K562 (cell line): Measurements from ENCODE around the gene RHBDD1. TPM values are rescaled to one million over a fixed set of nuclear protein-coding genes. Genes with fewer than 3 reads are reported as not detected.
A peak's percentile ranks its signal among the peaks of the same experiment; 100 is the strongest.

Experiments
- ATAC-seq: fragments of 200-7000 bp; cut with Tn5 transposase; 3 replicates; pipeline ENCODE4 v1.9.1; 2020; ENCODE audit warnings: moderate library complexity
- BruUV-seq: library from RNA; stranded (reverse); fragments of 400-500 nt; replicated peaks from 2 replicates; lab custom pipeline; 2021; lab: Mats Ljungman, UMichigan
- CTCF ChIA-PET: fragments of 300-600 bp; formaldehyde crosslinking; extraction: SDS; loops from one replicate; lab custom pipeline; 2021; ENCODE audit warnings: low intra/inter-chr PET ratio; lab: Yijun Ruan, JAX
- POLR2A ChIA-PET: fragments of 300-600, 350-650 bp; sonication (Branson Sonifier 250); formaldehyde crosslinking; extraction: SDS; loops from one replicate; lab custom pipeline; 2021; ENCODE audit warnings: antibody characterized with exemption, inconsistent platforms; lab: Yijun Ruan, JAX
- DNase-seq, 4 experiments: peaks; one replicate each; pipeline versions ENCODE4 v3.0.0 to v3.0.0-alpha.2; 2011 to 2018; ENCODE audit warnings: low spot score in 3 of 4, mixed read lengths in 3 of 4; ENCODE audit errors: extremely low read depth in 1 of 4
- FAIRE-seq: peaks from 2 replicates; lab custom pipeline; 2011; peaks lifted over from hg19 to GRCh38; lab: Jason Lieb, UNC
- H2AFZ ChIP-seq: 2 replicates; pipeline ENCODE4 v1.6.0; 2011; ENCODE audit warnings: low read depth, low read length, control low read depth, inconsistent platforms
- H3K27ac ChIP-seq: fragments of 200-600 bp; 3 replicates; pipeline ENCODE4 v1.8.0; 2011; ENCODE audit warnings: low read depth, mild to moderate bottlenecking, control low read depth, inconsistent platforms, low read length, moderate library complexity, mixed read lengths; ENCODE audit errors: extremely low read depth
- H3K27me3 ChIP-seq, 2 experiments: fragments of 300-600 bp in 1 of 2; 2 replicates in 1 of 2; 3 replicates in 1 of 2; pipeline versions ENCODE4 v1.6.0 to v1.8.0; 2011; ENCODE audit warnings: inconsistent platforms in 2 of 2, low read length in 2 of 2, mild to moderate bottlenecking in 1 of 2, mixed read lengths in 1 of 2, moderate library complexity in 1 of 2; ENCODE audit not compliant: control insufficient read depth in 2 of 2, insufficient read depth in 2 of 2
- H3K36me3 ChIP-seq: fragments of 300-600 bp; 3 replicates; pipeline ENCODE4 v1.8.0; 2011; ENCODE audit warnings: mild to moderate bottlenecking, low read length, inconsistent platforms; ENCODE audit not compliant: control insufficient read depth, insufficient read depth
- H3K4me1 ChIP-seq, 2 experiments: fragments of 200-600 bp in 1 of 2; replicated peaks in 1 of 2; 2 replicates in 1 of 2; 3 replicates in 1 of 2; pipeline versions ENCODE4 v1.5.1 to v1.8.0; 2011; ENCODE audit warnings: inconsistent platforms in 2 of 2, low read length in 2 of 2, mild to moderate bottlenecking in 1 of 2, mixed read lengths in 1 of 2, moderate library complexity in 1 of 2; ENCODE audit not compliant: control insufficient read depth in 2 of 2, insufficient read depth in 2 of 2
- H3K4me2 ChIP-seq: 2 replicates; pipeline ENCODE4 v1.6.1; 2011; ENCODE audit warnings: low read length, control low read depth, inconsistent platforms, mixed read lengths; ENCODE audit not compliant: insufficient read depth
- H3K4me3 ChIP-seq: fragments of 200-600 bp; sonication (generic), shearing (Covaris generic); 2 replicates; pipeline ENCODE4 v1.5.1; 2016; ENCODE audit warnings: control low read depth, inconsistent platforms
- H3K79me2 ChIP-seq: fragments of 200-600 bp; 3 replicates; pipeline ENCODE4 v1.8.0; 2011; ENCODE audit warnings: low read length, inconsistent platforms; ENCODE audit not compliant: control insufficient read depth, insufficient read depth
- H3K9ac ChIP-seq, 2 experiments: 2 replicates each; pipeline versions ENCODE4 v1.6.0 to v1.6.1; 2011; ENCODE audit warnings: low read depth in 2 of 2, low read length in 2 of 2, control low read depth in 1 of 2, inconsistent platforms in 1 of 2, mild to moderate bottlenecking in 1 of 2, mixed read lengths in 1 of 2; ENCODE audit not compliant: insufficient read depth in 1 of 2
- H3K9me1 ChIP-seq: one replicate; pipeline ENCODE4 v1.6.0; 2011; ENCODE audit warnings: inconsistent platforms, mild to moderate bottlenecking, low read length, moderate library complexity; ENCODE audit not compliant: control insufficient read depth, insufficient read depth
- H3K9me3 ChIP-seq: replicated peaks from 2 replicates; pipeline ENCODE4 v1.5.1; 2011; ENCODE audit warnings: low read depth, low read length, inconsistent platforms; ENCODE audit not compliant: control insufficient read depth, insufficient read depth
- H4K20me1 ChIP-seq: replicated peaks from 2 replicates; pipeline ENCODE4 v1.6.1; 2011; ENCODE audit warnings: low read length, inconsistent platforms, mixed read lengths; ENCODE audit not compliant: control insufficient read depth, insufficient read depth
- ATF1 ChIP-seq, 2 experiments: fragments of 450-650 bp in 1 of 2; IDR thresholded peaks; 2 replicates each; pipeline ENCODE4 v1.6.1; 2016; ENCODE audit warnings: missing compliant biosample characterization in 1 of 2, missing genetic modification characterization in 1 of 2
- CREB3L1 ChIP-seq: fragments of 450-650 bp; IDR thresholded peaks from 2 replicates; pipeline ENCODE4 v1.6.1; 2014; ENCODE audit warnings: low read depth, mild to moderate bottlenecking, moderate library complexity, borderline replicate concordance
- ELF1 ChIP-seq: fragments of 200-800 bp; sonication (Bioruptor generic); IDR thresholded peaks from 2 replicates; pipeline ENCODE4 v1.6.1; 2016; ENCODE audit warnings: missing genetic modification characterization, missing compliant biosample characterization
- GTF3C2 ChIP-seq: IDR thresholded peaks from 3 replicates; pipeline ENCODE4 v1.6.1; 2011; ENCODE audit warnings: borderline replicate concordance, mild to moderate bottlenecking, moderate library complexity; ENCODE audit not compliant: insufficient read length; ENCODE audit errors: extremely low read depth
- HDAC8 ChIP-seq: fragments of 450-650 bp; IDR thresholded peaks from 2 replicates; pipeline ENCODE4 v1.6.1; 2016; ENCODE audit warnings: mild to moderate bottlenecking, missing genetic modification characterization, moderate library complexity, missing compliant biosample characterization
- ILK ChIP-seq: fragments of 450-650 bp; IDR thresholded peaks from 2 replicates; pipeline ENCODE4 v1.6.1; 2016; ENCODE audit warnings: missing genetic modification characterization, low read depth, mild to moderate bottlenecking, missing compliant biosample characterization, moderate library complexity, borderline replicate concordance
- KAT7 ChIP-seq: sonication (generic); formaldehyde crosslinking; IDR thresholded peaks from 2 replicates; pipeline ENCODE4 v1.8.0; 2022; ENCODE audit warnings: missing genetic modification reagents, mild to moderate bottlenecking, borderline replicate concordance
- MYC ChIP-seq, 2 experiments: fragments of 250-450 bp in 1 of 2; sonication (Bioruptor Pico) in 1 of 2; IDR thresholded peaks; 2 replicates each; pipeline versions ENCODE4 v1.5.1 to v1.6.1; 2012 to 2021; ENCODE audit warnings: low read depth in 2 of 2, borderline replicate concordance in 1 of 2, improper control_type of control experiment in 1 of 2, low read length in 1 of 2, mild to moderate bottlenecking in 1 of 2, moderate library complexity in 1 of 2
- POLR3G ChIP-seq: IDR thresholded peaks from 2 replicates; pipeline ENCODE4 v1.6.1; 2011; ENCODE audit not compliant: insufficient read length, insufficient replicate concordance; ENCODE audit errors: extremely low read depth
- SIN3B ChIP-seq: fragments of 450-650 bp; IDR thresholded peaks from 2 replicates; pipeline ENCODE4 v1.6.1; 2017; ENCODE audit warnings: low read depth, mild to moderate bottlenecking, moderate library complexity
- XRCC5 ChIP-seq: fragments of 200-400 bp; formaldehyde crosslinking; IDR thresholded peaks from 2 replicates; pipeline ENCODE4 v1.6.1; 2017; ENCODE audit warnings: low read depth, mild to moderate bottlenecking, low read length
- ZKSCAN8 ChIP-seq: fragments of 200-800 bp; sonication (Bioruptor generic); IDR thresholded peaks from 2 replicates; pipeline ENCODE4 v1.6.1; 2016; ENCODE audit warnings: missing genetic modification characterization, missing compliant biosample characterization
- WGBS: fragments of 100-300 bp; shearing (Covaris generic); methylation state at CpG from one replicate; pipeline ENCODE4 v1.1.6; 2016; ENCODE audit warnings: low coverage, mixed read lengths; ENCODE audit not compliant: insufficient coverage; ENCODE audit errors: missing lambda C conversion rate; 5-methylcytosine and 5-hydroxymethylcytosine counted together
- in situ Hi-C: fragments of 300-500 bp; cut with MboI; formaldehyde crosslinking; loops from 4 replicates; pipeline ENCODE4 v1.15.0; 2018; ENCODE audit warnings: inconsistent platforms, mixed read lengths
- intact Hi-C: fragments of 100-400 bp; cut with micrococcal nuclease; formaldehyde crosslinking; loops from 2 replicates; pipeline ENCODE4 v1.14.2; 2022
- polyA plus RNA-seq, 8 experiments: library from polyadenylated mRNA; depleted of rRNA in 4 of 8; stranded (reverse) in 5 of 8; unstranded in 3 of 8; fragments of >200 nt; fragmentation: Nextera tagmentation in 2 of 8; fragmentation: Illumina TruSeq in 1 of 8; extraction: Ambion mirVana in 2 of 8; extraction: Trizol in 1 of 8; gene quantifications; 2 replicates each; pipeline versions ENCODE4 v1.2.1 to v1.2.3, GENCODE V29; 2011 to 2014; ENCODE audit warnings: inconsistent platforms in 1 of 8, missing spikeins in 1 of 8
- total RNA-seq, 7 experiments: library from RNA; depleted of rRNA in 6 of 7; stranded (reverse); fragments of >200 nt in 6 of 7; fragmentation: Illumina TruSeq in 2 of 7; extraction: Trizol in 2 of 7; gene quantifications; 2 replicates each; pipeline versions ENCODE4 v1.2.1 to v1.2.3, GENCODE V29; 2011 to 2021; ENCODE audit warnings: low replicate concordance in 1 of 7
- TF ChIP-seq, protein P1 (sequence below), 2 experiments: fragments of 450-650 bp; conservative IDR thresholded peaks; 2 replicates each; pipeline ENCODE4 v1.6.1; 2017; ENCODE audit warnings: mild to moderate bottlenecking in 2 of 2, moderate library complexity in 2 of 2
- TF ChIP-seq, protein P2 (sequence below): sonication (generic); formaldehyde crosslinking; IDR thresholded peaks from 2 replicates; pipeline ENCODE4 v1.8.0; 2022; ENCODE audit warnings: mild to moderate bottlenecking, missing genetic modification reagents

Gene RHBDD1
- total and polyA plus RNA-seq, 9 of the 15 experiments (the other 6 are each of a cell fraction or from before 2014, with no cell fraction given), result 4.8 to 34.8 (median 15.6) TPM

GRCh38 chr2:226839161-226839560 is 3.3 kb downstream of the RHBDD1 start:
- ATAC-seq (no peak), DNase-seq (no peak), FAIRE-seq (no peak)
- H3K9me1 ChIP-seq, result no peaks in the 10 kb centered on the region
- peaks cover 11% of the 10 kb centered on the region; the same call in 2 of the 3 replicates for H3K36me3 ChIP-seq
- no peaks in the 10 kb centered on the region for H3K27me3 ChIP-seq
- intact Hi-C loops (no loop called here), in situ Hi-C loops (no loop called here)
- H3K79me2 ChIP-seq, result peaks cover 96% of the 10 kb centered on the region
- peak overlapping the region; percentile 53 for H3K4me2 ChIP-seq
- BruUV-seq, result no TSS peak
- no peak overlapping the region; the same call in 1 of the 2 replicates for H2AFZ ChIP-seq
- POLR2A ChIA-PET, result interaction anchor here (1.7 kb wide), 1 partner anchor 9 kb away, joined by 6 read pairs; no protein-coding TSS in a partner anchor
- CTCF ChIA-PET, result interaction anchor here (0.6 kb wide), 1 partner anchor 80 kb away, joined by 3 read pairs; no protein-coding TSS in a partner anchor
- peaks cover 9% of the 10 kb centered on the region in 2 experiments for H3K4me1 ChIP-seq
- no peaks in the 10 kb centered on the region for H4K20me1 ChIP-seq
- no peaks in the 10 kb centered on the region for H3K9me3 ChIP-seq
- WGBS, result 34% methylated on average over 10 of the region's 10 CpGs
- peak overlapping the region; percentile 84 to 97; a peak in 3 of 4 replicates for H3K9ac ChIP-seq
- peak overlapping the region; percentile 100 for H3K27ac ChIP-seq
- H3K4me3 ChIP-seq, result peak overlapping the region; percentile 1; the same call in 1 of the 2 replicates
- no peak for TF ChIP-seq HDAC8 (tag)
- no peak for TF ChIP-seq MYC (IDR thresholded peaks at IDR 0.05; ENCODE audit: low read depth, low read length)
- no peak for TF ChIP-seq MYC (CRISPR knock-in tag; IDR thresholded peaks at IDR 0.05; ENCODE audit: borderline replicate concordance, low read depth)
- no peak for TF ChIP-seq SIN3B
- TF ChIP-seq ATF1 (CRISPR knock-in tag; IDR thresholded peaks at IDR 0.05), result no peak
- no peak for TF ChIP-seq ATF1 (tag; IDR thresholded peaks at IDR 0.05)
- no peak for TF ChIP-seq ELF1 (tag)
- TF ChIP-seq GTF3C2, result no peak
- TF ChIP-seq ILK (tag), result no peak
- TF ChIP-seq XRCC5, result no peak
- no peak for TF ChIP-seq POLR3G
- TF ChIP-seq ZKSCAN8 (CRISPR knock-in tag), result no peak
- TF ChIP-seq, protein P1, sequence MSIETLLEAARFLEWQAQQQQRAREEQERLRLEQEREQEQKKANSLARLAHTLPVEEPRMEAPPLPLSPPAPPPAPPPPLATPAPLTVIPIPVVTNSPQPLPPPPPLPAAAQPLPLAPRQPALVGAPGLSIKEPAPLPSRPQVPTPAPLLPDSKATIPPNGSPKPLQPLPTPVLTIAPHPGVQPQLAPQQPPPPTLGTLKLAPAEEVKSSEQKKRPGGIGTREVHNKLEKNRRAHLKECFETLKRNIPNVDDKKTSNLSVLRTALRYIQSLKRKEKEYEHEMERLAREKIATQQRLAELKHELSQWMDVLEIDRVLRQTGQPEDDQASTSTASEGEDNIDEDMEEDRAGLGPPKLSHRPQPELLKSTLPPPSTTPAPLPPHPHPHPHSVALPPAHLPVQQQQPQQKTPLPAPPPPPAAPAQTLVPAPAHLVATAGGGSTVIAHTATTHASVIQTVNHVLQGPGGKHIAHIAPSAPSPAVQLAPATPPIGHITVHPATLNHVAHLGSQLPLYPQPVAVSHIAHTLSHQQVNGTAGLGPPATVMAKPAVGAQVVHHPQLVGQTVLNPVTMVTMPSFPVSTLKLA (conservative IDR thresholded peaks at IDR 0.05), result no peak
- TF ChIP-seq KAT7, result no peak
- no peak for TF ChIP-seq CREB3L1
- TF ChIP-seq, protein P2, sequence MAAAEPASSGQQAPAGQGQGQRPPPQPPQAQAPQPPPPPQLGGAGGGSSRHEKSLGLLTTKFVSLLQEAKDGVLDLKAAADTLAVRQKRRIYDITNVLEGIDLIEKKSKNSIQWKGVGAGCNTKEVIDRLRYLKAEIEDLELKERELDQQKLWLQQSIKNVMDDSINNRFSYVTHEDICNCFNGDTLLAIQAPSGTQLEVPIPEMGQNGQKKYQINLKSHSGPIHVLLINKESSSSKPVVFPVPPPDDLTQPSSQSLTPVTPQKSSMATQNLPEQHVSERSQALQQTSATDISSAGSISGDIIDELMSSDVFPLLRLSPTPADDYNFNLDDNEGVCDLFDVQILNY (CRISPR knock-in tag), result no peak
